GM08714 (cell line): Measurements from ENCODE around the gene PRXL2B.

ENCODE experiments used
- H3K4me3 ChIP-seq: fragments of 200-500 bp; sonication (Bioruptor generic); 2 replicates; pipeline ENCODE4 v1.5.1; 2014; ENCODE audit warnings: mild to moderate bottlenecking, low read length, inconsistent platforms
- ZNF274 ChIP-seq: IDR thresholded peaks from 2 replicates; pipeline ENCODE4 v1.6.1; 2012; ENCODE audit warnings: mild to moderate bottlenecking, low read depth, low read length

Gene PRXL2B, protein sequence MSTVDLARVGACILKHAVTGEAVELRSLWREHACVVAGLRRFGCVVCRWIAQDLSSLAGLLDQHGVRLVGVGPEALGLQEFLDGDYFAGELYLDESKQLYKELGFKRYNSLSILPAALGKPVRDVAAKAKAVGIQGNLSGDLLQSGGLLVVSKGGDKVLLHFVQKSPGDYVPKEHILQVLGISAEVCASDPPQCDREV

DNA sequence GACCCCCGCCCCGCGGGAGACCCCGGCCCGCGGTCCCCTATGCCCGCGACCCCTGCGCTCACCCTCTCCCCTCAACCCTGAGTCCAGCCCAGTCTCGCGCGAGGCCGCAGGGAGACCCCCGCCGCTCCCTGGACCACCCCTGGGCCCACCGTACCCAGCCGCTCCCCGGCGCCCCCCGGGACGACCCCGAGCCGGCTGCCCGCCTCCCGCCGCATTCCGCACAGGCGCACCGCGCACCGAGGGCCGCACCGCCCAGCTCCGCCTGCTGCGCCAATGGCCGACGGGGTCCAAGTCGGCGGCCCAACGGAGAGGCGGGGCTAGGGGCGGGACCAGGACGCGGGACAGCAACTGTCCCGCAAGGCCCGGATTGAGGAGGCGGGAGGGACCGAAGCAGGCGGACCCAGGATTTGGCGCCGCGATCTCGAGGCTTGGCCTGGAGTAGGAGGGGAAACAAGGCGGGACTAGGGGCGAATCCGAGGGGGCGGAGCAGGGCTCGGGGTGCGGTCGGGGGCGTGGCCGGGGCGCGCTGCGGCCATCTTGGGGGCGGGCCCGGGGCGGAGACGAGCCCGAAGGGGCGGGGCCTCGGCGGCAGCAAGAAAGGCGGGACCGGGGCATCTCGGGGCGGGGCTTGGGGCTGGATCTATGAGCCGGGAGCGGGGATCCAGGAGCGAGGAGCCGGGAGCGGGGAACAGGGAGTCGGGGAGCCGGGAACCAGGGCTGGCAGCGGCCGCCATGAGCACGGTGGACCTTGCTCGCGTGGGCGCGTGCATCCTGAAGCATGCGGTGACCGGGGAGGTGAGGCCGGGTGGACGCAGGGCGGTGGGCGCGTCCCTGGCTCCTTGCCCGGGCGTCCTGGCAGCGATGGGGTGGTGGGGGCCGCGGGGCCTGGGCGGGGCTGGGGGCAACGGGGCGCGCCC lies at the start of gene PRXL2B:
Gene PRXL2B, plus strand, starts transcription at position 624 of the 917 bp plus-strand sequence. Its CDS starts 109 bp downstream, at position 733.
- TF ChIP-seq ZNF274, result no peak
- peak within 1 kb of the TSS; percentile 82 for H3K4me3 ChIP-seq

DNA sequence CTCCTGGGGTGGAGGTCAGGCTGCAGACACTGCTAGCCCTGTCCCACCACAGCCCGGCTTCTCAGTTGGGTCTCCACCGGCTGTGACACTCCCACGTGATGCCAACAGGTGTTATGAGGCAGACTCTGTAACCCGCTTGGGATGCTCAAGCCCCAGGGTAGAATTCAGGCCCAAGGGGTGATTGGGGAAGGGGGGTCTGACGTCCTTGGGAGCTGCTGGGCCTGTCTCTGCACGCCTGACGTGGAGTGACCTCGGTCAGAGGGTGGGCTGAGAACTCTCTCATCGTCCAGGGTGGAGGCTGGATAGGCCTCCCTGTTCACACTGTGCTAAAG lies 48.8 kb upstream of the PRXL2B start:
- TF ChIP-seq ZNF274, result no peak
- H3K4me3 ChIP-seq, result no peak overlapping the region

DNA sequence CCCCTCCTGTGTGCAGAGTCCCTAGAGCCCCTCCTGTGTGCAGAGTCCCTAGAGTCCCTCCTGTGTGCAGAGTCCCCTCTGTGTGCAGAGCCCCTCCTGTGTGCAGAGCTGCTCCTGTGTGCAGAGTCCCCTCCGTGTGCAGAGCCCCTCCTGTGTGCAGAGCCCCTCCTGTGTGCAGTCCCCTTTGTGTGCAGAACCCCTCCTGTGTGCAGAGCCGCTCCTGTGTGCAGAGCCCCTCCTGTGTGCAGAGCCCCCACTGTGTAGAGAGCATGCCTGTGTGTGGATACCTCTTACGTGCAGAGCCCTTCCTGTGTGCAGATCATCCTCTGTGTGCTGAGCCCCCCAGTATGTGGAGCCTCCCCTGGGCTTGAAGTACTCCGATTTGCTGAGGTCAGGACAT lies 48.2 kb upstream of the PRXL2B start:
- no peak overlapping the region for H3K4me3 ChIP-seq
- no peak for TF ChIP-seq ZNF274

DNA sequence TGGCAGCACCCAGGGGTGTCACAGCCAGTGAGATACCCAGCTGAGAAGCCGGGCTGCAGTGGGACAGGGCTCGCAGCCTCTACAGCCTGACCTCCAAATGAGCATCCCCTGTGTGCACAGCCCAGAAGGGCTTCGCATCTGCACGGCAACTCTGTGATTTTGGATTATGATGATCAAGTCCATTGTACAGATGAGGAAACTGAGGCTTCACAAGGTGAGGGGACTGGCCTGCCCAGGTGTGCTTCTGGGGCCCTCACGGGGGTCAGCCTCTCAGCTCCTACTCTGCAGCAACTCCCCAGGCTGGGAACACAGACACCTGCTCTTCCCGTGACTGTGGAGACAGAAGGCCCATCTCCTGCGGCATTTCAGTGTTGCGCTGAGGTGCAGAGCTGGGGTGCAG lies 47.7 kb upstream of the PRXL2B start:
- TF ChIP-seq ZNF274, result no peak

DNA sequence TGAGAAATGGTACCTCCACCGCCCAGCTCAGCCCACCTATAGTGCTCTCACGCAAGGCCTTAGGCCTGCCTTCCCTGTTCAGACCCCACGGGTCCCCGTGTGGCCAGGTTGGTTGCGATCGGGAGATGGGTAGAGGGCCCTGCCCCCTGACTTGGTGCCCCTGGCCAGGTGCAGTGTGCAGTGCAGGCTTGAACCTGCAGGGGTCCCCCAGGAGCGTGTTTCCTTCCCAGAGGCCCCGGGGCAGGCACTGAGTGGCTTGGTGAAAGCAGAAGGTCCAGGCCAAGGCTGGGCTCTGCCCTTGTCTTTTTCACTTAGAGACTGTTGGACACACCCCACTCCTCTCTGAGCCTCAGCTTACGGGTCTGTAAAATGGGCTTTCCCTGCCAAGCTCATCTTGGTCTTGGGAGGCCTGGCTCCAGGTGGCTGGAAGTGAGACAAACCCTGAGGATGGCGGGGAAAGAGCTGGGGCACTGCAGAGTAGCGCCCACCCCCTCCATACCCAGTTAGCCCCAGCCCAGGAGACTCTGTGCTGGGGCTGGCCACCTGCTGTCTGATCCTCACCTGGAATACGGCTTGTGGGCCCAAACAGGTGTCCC lies 47.2 kb upstream of the PRXL2B start:
- H3K4me3 ChIP-seq, result no peak overlapping the region
- no peak for TF ChIP-seq ZNF274

More for the DNA sequence above, 47.7 kb upstream of the PRXL2B start:
- H3K4me3 ChIP-seq, result no peak overlapping the region

DNA sequence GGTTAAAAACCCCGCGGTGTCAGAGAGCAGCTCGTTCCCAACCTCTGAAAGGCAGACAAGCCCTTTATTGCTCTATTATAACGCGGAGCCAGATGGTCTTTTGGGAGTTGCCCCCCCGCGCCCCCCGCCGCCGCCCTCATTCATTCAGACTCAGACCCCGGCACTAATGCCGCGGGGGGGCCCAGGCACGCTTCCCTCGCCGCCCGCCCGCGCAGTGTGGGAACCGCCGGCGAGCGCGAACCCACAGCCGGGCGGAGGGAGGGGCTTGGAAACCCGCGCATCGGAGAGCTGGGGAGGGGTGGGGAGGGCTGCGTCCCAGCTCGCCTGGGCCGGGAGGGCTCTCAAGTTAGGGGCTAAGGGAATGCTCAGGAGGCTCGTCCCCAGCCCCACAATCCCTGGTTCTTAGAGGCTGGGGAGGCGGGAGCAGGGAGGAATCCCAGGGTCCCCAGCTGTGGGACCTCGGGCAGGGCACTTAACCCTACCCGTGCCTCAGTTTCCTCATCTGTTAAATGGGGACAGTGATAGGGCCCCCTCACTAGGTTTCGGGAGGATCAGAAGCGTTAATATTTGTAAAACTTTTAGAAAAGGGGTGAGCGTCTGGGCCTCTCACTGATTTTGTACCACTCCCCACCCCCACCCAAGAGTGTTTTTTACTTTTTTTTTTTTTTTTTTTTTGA lies 45.6 kb upstream of the PRXL2B start:
- no peak for TF ChIP-seq ZNF274
- H3K4me3 ChIP-seq, result no peak overlapping the region

DNA sequence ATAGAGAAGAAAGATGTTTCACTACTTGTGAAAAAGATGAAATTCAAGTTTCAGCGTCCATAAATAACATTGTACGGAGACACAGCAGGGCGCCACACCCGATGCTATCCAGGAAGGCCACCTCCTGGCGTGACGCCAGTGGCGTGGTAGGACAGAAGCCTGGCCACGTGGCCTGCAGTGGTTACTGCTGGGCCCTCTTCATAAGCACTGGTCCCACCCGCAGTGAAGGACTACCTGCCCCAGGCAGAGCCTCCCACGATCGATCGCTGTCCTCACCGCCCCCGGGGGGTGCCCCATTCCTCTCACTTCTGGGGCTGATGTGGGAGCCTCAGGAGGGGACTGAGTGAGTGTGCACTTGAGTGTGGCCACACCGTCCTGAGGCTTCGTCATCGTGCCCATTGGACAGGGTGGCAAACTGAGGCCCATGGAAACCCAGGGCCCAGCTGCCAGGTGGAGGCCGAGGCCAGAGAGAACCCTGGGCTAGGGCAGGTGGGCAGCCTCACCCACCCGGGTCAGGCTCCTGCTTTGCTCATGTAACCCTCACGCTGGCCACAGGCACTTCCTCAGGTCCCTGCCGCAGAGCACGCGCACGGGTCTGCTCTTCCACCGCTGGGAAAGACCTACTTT lies 44.8 kb upstream of the PRXL2B start:
- TF ChIP-seq ZNF274, result no peak
- H3K4me3 ChIP-seq, result no peak overlapping the region

DNA sequence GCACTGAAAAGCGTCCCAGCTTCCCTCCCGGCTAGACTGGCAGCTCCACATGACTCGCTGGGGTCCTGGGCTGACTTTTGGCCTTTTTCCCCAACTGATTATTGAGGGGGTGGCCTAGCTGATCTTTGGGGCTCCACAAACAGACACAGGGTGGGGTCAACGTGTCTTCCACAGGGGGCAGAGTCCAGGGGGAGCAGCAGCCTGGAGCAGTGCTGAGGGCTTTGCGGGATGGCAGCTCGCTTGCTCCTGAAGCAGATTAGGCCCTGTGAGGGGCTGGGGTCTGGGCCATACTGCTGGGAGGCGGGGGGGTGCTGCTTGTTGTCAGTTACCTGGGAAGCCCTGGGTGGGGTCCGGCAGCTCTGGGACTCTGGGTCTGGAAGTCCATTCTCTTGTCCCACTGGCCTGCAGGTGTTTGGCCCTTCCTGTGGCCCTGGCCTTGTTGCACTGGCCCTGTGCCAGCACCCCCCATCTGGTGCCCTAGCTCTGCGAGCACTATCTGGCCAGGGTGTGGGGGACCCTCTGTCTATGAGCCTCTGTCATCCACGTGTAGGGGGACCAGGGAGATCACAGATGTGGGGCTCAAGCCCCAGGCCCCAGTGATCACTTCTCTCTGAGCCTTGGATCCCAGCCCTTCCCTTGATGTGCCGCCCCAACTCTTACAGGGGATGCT lies 44.2 kb upstream of the PRXL2B start:
- no peak overlapping the region for H3K4me3 ChIP-seq
- TF ChIP-seq ZNF274, result no peak

DNA sequence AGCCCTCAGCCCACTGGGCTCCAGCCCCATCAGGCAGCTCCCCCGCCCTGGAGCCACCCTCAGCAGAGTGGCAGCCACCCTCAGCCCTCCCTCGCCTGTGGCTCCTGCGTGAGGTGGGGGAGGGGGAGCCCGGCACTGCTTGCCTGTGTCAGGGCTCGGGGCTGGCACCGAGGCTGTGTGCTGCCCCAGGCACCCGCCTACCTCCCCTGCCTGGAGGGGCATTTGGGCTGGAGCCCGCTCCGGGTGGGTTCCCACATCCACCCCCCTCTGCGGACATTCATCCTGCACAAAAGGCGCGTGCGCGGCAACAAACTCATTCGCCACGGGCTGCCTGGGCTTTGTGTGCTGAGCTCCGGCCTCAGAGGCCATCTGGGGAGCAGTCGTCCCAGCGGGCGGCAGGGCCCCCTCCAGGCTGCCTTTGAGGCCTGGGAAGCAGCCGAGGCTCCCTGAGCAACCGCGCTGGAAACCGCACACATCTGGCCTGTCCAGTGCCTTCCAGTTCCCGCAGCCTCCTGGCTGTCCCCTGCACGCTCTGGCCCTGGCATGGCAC lies 43.0 kb upstream of the PRXL2B start:
- no peak for TF ChIP-seq ZNF274
- no peak overlapping the region for H3K4me3 ChIP-seq

DNA sequence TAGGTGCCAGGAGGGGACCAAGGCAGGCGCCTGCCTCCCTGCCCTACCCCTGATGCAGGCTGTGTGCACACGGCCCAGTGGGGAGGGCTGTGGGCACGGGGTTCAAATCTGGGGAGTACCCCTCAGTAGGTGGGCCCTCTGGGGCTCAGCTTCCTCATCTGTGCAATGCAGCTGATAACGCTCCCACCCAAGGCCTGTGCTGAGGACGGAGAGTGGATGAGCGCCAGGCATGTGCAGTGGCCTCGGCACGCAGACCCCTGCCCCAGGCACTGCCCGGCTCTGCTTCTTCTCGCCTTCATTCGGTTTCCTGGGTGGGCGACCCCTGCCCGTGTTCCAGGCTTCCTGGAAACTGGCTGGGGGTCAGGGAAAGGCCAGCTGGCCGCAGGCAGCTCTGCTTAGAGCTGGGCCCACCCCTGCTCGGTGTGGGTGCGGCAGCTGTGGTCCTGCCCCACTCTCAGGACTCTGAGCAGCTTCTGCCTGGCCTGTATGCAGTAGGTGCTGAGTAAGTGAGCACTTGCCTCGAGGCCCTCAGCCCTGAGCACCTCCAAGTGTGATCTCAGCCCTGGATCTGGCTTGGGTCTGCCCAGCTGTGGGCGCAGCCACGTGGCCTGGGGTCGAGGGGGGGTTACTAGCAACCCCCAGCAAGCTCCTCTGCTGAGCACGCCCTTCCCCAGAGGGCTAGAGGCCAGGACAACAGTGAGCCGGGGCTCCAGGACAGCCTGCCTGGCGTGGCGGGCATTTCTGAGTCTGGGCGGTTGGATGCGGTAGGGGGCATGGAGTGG lies 42.3 kb upstream of the PRXL2B start:
- H3K4me3 ChIP-seq, result no peak overlapping the region
- TF ChIP-seq ZNF274, result no peak

DNA sequence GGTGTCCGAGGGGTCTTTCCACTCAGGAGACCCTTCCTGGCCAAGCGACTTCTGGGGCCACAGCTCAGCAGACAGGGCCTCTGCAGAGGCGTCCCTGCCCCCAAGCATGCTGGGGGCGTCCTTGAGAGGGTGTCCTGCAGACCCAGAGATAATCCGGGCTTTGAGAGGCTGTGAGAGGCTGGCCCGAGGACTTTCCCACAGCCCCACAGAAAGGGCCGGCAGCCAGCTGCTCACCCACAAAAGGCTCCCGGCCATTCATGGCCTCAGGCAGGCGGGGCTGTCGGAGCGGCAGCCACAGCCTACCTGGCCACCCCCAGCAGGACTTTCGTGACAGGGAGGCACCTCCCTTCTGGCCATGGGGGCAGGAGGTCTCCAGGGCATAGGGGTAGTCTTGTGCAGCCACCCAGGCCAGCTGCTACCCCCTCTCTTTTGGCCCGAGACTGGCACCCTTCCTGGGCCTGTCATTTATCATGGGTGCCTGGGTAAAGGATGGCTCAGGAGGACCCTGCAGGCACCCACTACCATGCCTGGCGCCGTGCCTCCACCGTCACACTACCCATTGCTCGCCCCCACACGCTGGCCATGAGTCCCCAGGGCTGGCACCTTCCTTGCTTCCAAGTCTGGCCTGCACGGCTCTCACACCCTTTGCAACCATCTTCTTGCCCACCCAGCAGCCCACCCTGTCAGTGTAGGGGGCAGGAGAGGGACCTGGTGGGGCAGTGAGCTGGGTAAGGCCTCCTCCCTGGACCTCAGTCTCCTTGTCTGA lies 41.5 kb upstream of the PRXL2B start:
- no peak overlapping the region for H3K4me3 ChIP-seq
- TF ChIP-seq ZNF274, result no peak
